ENCODE results near the gene ELP6.
"Not testable (repeated sequence)": the region's sequence is repeated elsewhere in the genome, so short reads cannot be mapped to it uniquely, and the experiment has no call there.

ELP6 gene

DNA sequence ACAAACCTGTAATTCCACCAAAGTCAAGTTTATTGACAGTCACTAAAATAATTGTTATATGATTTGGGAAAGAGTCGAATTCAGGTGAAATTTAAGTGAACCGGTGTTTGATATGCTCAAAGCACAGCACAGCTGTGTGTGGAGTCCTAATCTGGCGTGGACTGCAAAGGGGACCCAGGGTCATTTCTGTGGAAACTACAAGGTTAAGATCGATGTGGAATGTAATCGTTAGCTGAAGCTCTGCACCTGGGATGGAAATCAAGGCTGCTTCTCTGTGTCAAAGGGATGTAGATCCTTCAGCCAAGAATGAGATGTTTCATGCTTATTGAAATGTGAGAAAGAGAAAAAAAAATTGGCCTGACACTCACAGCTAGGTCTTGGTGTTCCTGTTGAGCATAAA is 1.6 kb upstream of the ELP6 start:
- in situ Hi-C loops (cut with MboI; ENCODE audit: low sequenced_read_pairs): loop anchor here (10.0 kb wide), 1 partner anchor 270 kb away; the partner anchor contains the start of gene SMARCC1

GRCh38 chr3:47512416-47513124 is 942 bp downstream of the ELP6 start:
- in situ Hi-C loops (cut with MboI; ENCODE audit: low sequenced_read_pairs): loop anchor here (10.0 kb wide), 1 partner anchor 272 kb away; the partner anchor contains the start of gene SMARCC1

DNA sequence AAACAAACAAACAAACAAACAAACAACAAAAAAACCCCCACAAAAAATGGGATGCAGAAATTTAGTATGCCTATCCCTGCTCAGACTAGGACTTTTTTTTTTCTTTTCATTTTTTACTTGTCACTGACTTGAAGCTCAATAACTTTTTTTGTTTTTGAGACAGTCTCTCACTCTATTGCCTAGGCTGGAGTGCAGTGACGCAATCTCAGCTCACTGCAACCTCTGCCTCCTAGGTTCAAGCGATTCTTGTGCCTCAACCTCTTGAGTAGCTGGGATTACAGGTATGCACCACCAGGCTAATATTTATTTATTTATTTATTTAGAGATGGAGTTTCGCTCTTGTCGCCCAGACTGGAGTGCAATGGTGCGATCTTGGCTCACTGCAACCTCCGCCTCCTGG is 8.2 kb downstream of the ELP6 start:
- in situ Hi-C loops (cut with MboI; ENCODE audit: low sequenced_read_pairs): not testable (repeated sequence)

DNA sequence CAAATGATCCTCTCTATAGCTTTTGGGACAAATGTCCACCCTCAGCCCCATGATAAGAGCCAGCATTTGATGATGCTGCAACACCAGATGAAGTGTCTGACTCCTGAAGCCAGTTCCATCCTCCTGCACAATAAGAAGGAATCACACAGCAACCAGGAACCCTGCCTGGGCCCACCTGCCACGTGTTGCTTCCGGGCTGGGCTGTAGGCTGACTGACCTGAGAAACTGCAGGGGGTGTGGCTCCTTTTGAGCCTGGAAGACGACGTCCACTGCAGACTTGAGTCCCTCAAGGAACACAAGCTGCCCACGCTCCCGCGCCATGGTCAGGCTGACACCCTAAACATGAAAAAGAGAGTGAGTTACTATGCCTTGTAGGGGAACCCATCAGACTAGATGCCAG is 9.4 kb downstream of the ELP6 start:
- in situ Hi-C loops (cut with MboI; ENCODE audit: low sequenced_read_pairs): no loop called here

- in situ Hi-C loops (cut with MboI; ENCODE audit: low sequenced_read_pairs): no loop called here
Observed at GRCh38 chr3:47503033-47503432, 10.5 kb downstream of the ELP6 start.

GRCh38 chr3:47496892-47497291 is 16.6 kb downstream of the ELP6 start:
- in situ Hi-C loops (cut with MboI; ENCODE audit: low sequenced_read_pairs): no loop called here

- in situ Hi-C loops (cut with MboI; ENCODE audit: low sequenced_read_pairs): no loop called here
Observed at GRCh38 chr3:47495886-47496285, 17.6 kb downstream of the ELP6 start.

GRCh38 chr3:47495111-47495510 is 18.4 kb downstream of the ELP6 start:
- in situ Hi-C loops (cut with MboI; ENCODE audit: low sequenced_read_pairs): no loop called here

GRCh38 chr3:47491777-47492176 is 21.7 kb downstream of the ELP6 start:
- in situ Hi-C loops (cut with MboI; ENCODE audit: low sequenced_read_pairs): no loop called here

DNA sequence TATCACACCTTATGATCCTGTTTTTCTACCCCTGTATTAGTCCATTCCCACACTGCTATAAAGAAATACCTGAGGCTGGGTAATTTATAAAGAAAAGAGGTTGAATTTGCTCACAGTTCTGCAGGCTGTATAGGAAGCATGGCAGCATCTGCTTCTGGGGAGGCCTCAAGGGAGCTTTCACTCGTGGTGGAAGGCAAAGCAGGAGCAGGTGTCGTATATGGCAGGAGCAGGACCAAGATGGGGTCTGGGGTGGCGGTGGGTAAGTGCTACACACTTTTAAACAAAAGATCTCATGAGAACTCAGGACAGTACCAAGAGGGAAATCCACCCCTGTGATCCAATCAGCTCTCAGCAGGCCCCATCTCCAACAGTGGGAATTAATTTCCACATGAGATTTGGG is 22.3 kb downstream of the ELP6 start:
- in situ Hi-C loops (cut with MboI; ENCODE audit: low sequenced_read_pairs): no loop called here

DNA sequence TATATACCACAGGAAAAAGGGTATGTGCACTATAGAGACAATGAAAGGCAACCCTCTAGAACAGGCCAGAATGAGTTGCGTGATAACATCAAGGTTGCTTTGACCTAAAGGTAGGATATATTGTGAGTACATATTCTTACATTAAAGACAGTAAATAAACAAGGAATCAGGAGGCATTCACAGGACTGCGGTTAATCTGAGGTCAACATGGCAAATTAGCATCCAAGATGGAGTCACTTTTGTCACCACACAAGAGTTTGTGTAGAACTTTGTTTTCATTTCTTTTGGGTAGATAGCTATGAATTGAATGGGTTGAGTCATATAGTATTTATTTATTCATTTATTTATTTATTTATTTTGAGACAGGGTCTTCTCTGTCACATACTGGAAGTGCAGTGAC is 26.2 kb downstream of the ELP6 start:
- in situ Hi-C loops (cut with MboI; ENCODE audit: low sequenced_read_pairs): no loop called here

DNA sequence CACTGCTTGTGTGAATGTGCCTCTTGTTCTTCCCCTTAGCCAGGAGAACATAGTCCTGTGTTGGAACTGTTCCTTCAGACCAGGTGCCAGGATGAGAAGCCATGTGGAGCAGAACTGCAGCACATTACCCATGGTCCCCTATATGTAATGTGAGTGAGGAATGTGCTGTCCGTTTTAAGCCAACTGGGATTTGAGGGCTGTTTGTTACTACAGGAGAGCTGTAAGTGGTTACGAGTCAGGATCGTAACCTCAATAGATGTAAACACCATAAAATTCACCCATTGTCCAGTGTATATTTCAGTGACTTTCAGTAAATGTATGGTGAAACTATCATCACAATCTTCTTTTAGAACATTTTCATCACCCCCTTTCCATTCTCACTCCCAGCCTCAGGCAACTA is 27.7 kb downstream of the ELP6 start:
- in situ Hi-C loops (cut with MboI; ENCODE audit: low sequenced_read_pairs): no loop called here

DNA sequence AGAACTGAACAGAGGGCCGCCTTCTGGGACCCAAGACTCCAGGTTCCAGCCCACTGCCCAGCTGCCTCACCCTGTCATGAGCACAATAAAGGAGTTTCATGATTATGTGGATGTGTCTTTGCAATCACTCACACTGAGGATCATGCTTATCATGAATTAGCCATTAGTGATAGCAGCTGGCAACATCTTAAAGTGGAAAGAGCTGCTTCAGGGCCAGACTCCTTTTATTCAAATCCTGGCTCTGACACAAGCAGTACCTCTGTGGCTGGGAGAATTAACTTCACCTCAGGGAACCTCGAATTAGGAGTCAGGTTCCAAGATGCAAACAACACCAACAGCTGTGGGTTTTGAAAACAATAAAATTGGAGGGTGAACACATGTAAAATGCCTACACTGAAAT is 31.1 kb downstream of the ELP6 start:
- in situ Hi-C loops (cut with MboI; ENCODE audit: low sequenced_read_pairs): no loop called here

DNA sequence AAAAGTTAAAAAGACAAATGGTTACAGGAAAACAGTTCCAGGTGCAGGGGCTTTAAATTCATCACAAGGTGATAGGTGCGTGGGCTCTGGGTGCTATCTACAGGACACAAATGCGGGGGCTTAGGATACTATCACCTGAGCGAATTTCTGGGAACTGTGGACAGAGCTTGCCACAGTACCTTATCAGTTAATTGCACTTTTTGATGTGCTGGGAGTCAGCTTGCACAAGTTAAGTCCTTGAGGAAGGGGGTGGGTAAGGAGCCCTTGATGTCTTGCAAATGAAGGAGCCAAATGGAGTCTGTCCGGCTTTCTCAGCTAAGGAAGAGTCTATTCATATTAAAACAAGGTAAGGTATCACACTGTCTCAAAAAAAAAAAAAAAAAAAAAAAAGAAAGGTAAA is 31.7 kb downstream of the ELP6 start:
- in situ Hi-C loops (cut with MboI; ENCODE audit: low sequenced_read_pairs): not testable (repeated sequence)

DNA sequence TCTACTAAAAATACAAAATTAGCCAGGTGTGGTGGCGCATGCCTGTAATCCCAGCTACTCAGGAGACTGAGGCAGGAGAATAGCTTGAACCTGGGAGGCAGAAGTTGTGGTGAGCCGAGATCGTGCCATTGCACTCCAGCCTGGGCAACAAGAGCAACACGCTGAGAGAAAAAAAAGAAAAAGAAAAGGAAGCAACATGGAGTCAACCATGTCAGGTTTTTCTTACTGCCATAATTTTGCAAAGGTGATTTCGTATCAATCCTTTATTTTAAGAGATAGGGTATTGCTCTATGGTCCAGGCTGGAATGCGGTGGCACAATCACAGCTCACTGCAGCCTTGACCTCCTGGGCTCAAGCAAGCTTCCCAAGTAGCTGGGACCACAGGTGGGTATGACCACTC is 33.2 kb downstream of the ELP6 start:
- in situ Hi-C loops (cut with MboI; ENCODE audit: low sequenced_read_pairs): not testable (repeated sequence)

- in situ Hi-C loops (cut with MboI; ENCODE audit: low sequenced_read_pairs): no loop called here
Observed at GRCh38 chr3:47479826-47480160, 33.7 kb downstream of the ELP6 start.

DNA sequence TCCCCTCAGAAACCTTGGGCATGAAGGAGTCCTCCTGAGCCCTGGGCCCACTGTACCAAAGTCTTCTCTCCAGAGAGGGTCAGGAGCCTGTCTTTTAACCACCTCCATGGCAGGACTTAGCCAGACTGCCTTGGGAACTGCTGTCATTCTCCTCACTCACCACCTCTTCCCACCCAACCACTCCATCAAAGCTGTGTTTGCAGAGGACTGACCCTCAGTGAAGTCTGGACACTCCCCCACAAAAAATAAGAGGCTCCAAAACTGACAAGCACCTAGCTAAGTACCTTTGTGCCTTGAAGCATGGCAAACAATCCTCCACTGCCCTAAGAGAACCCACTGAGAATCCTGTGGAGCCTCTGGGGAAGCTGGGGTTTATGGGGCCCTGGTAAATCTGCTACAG is 35.5 kb downstream of the ELP6 start:
- in situ Hi-C loops (cut with MboI; ENCODE audit: low sequenced_read_pairs): no loop called here

DNA sequence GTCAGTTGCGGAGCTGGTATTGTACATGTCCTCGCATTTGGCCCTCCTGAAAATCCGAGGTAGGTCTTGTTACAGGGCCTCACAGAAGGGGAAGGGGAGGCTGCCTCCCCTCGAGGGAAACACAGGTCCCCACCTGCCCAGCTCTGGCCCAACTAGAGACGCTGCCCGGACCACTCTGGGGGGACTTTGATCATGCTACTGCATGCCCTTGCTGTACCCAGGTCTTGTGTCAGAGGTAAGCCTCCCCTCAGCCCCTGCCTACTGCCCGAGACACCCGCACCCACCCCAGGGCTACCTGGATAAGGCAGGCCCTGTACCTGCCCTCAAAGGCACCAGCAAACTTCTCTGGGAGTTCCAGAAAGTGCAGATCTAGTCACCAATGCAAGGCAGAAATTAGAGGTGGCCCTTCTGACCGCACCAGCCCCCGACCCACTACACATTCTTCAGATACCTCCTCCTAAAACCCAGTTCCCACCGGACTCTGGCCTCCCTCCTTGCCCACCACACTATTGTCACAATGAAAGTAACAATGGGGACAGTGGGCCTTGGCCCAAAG is 36.8 kb downstream of the ELP6 start:
- in situ Hi-C loops (cut with MboI; ENCODE audit: low sequenced_read_pairs): no loop called here

GRCh38 chr3:47476330-47476626 is 37.2 kb downstream of the ELP6 start:
- in situ Hi-C loops (cut with MboI; ENCODE audit: low sequenced_read_pairs): no loop called here

DNA sequence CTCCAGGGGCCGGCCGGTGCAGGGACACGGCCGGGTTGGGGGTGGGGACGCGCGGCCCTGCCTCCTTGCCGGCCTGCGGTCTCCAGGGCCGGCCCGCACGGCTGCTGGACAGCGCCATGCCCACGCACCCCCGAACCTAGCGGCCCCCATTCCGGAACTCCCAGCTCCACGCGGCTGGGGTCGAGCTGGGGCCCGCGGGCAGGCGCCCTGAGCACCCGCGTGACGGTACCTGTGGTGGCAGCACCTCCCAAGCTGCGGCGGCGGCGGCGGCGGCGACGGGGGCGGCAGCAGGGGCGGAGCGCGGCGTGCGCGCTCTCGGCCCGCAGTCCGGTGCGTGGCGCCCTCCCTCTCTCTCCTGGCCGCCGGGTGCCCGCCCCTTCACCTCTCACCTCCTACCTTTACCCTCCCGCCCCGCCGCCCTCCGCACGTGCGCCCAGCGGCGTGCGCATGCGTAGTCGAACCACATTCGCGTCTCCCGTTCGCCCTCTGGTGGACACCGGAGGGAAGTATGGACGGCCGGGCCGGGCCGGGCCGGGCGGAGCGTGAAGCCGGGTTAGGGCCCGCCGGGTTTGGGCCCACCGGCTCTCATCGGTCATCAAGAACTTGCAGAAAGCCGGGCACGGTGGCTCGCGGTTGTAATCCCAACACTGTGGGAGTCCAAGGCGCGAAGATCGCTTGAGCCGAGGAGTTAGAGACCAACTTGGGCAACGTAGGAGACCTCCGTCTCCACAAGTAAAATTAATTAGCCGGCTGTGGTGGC is 37.8 kb downstream of the ELP6 start, which contains the start of gene SCAP:
Gene SCAP, minus strand, starts transcription at position 372 of the 760 bp plus-strand sequence. CDS start 32,948 bp downstream, outside the sequence.
- in situ Hi-C loops (cut with MboI; ENCODE audit: low sequenced_read_pairs): no loop called here

DNA sequence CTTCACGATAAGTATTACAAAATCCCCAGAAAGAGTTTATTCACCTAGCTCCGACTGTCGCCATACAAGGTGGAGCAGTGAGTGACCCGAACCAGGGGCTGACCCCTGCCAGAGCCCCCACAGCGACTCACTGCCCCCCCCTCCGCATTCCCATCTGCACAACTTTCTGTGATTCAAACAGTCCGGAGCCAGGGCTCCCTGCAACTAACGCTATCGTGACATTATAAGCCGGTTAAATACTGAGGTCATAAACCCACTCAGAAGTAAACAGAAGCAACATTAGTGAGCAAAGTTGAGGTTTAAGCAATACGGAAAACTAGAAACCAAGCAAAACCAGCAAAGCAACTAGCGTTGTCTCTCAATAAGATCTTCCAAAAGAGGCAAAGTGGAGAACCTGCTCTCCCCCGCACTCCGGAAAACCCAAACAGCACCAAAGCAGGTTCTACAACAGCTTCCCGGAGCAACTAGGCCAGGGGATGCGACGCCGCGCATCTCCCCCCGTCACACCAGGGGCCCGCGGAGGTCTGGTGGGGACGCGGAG is 38.4 kb downstream of the ELP6 start:
- in situ Hi-C loops (cut with MboI; ENCODE audit: low sequenced_read_pairs): no loop called here

GRCh38 chr3:47473391-47473790 is 40.1 kb downstream of the ELP6 start:
- in situ Hi-C loops (cut with MboI; ENCODE audit: low sequenced_read_pairs): no loop called here

Data from HL-60/S4 treated with retinoic acid at 250 ng/mL for 4 days and 3 days (cell line).